Activated naive CD4-positive, alpha-beta T cell (primary cell): ENCODE data around the gene XPO1.
"Not testable (repeated sequence)": the region's sequence is repeated elsewhere in the genome, so short reads cannot be mapped to it uniquely, and the experiment has no call there.

ENCODE experiments used
- DNase-seq, 4 experiments: peaks; one replicate each; lab custom pipeline; 2025; lab: John Stamatoyannopoulos, UW

XPO1 gene

GRCh38 chr2:61538200-61538919 lies at the start of gene XPO1:
Gene XPO1 (minus strand): TSS chr2:61538356. CDS start chr2:61533897, 4,459 bp downstream.
- peak; percentile 98 to 99 (median 99) for DNase-seq

GRCh38 chr2:61586928-61587327 lies 48.8 kb upstream of the XPO1 start:
- not testable (repeated sequence) for DNase-seq

GRCh38 chr2:61585383-61585782 lies 47.2 kb upstream of the XPO1 start:
- no peak for DNase-seq

GRCh38 chr2:61584368-61584767 lies 46.2 kb upstream of the XPO1 start:
- not testable (repeated sequence) for DNase-seq

GRCh38 chr2:61582165-61582564 lies 44.0 kb upstream of the XPO1 start:
- no peak for DNase-seq

- DNase-seq: no peak
These were observed 43.6 kb upstream of the XPO1 start for GRCh38 chr2:61581716-61582115.

GRCh38 chr2:61575447-61575859 lies 37.3 kb upstream of the XPO1 start:
- no peak for DNase-seq

- DNase-seq: no peak
These were observed 28.4 kb upstream of the XPO1 start for GRCh38 chr2:61566566-61566965.

GRCh38 chr2:61562615-61563014 lies 24.5 kb upstream of the XPO1 start:
- DNase-seq: no peak

- no peak for DNase-seq
These were observed 20.0 kb upstream of the XPO1 start for GRCh38 chr2:61558160-61558559.

- no peak for DNase-seq
These were observed 19.2 kb upstream of the XPO1 start for GRCh38 chr2:61557381-61557780.

GRCh38 chr2:61554604-61555003 lies 16.4 kb upstream of the XPO1 start:
- no peak for DNase-seq

- no peak for DNase-seq
These were observed 12.4 kb upstream of the XPO1 start for GRCh38 chr2:61550375-61551209.

- DNase-seq: no peak
These were observed 11.4 kb upstream of the XPO1 start for GRCh38 chr2:61549546-61549945.

- no peak for DNase-seq
These were observed 4.9 kb upstream of the XPO1 start for GRCh38 chr2:61543062-61543461.

- DNase-seq: not testable (repeated sequence)
These were observed 2.0 kb upstream of the XPO1 start for GRCh38 chr2:61540167-61540566.

- peak in 3 of 4 experiments; percentile 17 to 20 (median 18) for DNase-seq
These were observed 864 bp upstream of the XPO1 start for GRCh38 chr2:61538920-61539520.

- DNase-seq: no peak
These were observed 281 bp downstream of the XPO1 start for GRCh38 chr2:61537950-61538199.

- DNase-seq: peak; percentile 12 to 41 (median 23)
These were observed 743 bp downstream of the XPO1 start for GRCh38 chr2:61537277-61537949.

GRCh38 chr2:61536572-61537276 lies 1.4 kb downstream of the XPO1 start:
- DNase-seq: peak; percentile 48 to 69 (median 60)

GRCh38 chr2:61536180-61536571 lies 2.0 kb downstream of the XPO1 start:
- DNase-seq: no peak

GRCh38 chr2:61535449-61535848 lies 2.7 kb downstream of the XPO1 start:
- no peak for DNase-seq
